PC-9 (cell line): ENCODE measurements around the gene DLGAP1. TPM values are rescaled to one million over a fixed set of nuclear protein-coding genes. Genes with fewer than 3 reads are reported as not detected.

Source experiments
- BruUV-seq: library from RNA; stranded (reverse); fragments of 400-500 nt; replicated peaks from 2 replicates; lab custom pipeline; 2021; lab: Mats Ljungman, UMichigan
- CTCF ChIA-PET: fragments of 300-600 bp; sonication (Branson Sonifier 250); formaldehyde crosslinking; loops from one replicate; lab custom pipeline; 2022; ENCODE audit warnings: antibody characterized with exemption; lab: Charles Lee
- POLR2A ChIA-PET: fragments of 300-600 bp; sonication (Branson Sonifier 250); formaldehyde crosslinking; loops from one replicate; lab custom pipeline; 2022; ENCODE audit warnings: antibody characterized with exemption; ENCODE audit not compliant: unreplicated experiment; lab: Charles Lee
- DNase-seq, 2 experiments: peaks; one replicate each; pipeline versions ENCODE4 v3.0.0 to v3.0.0-alpha.2; 2015 to 2022; ENCODE audit warnings: mixed read lengths in 1 of 2
- H2AFZ ChIP-seq: fragments of 200-600 bp; sonication (generic); 2 replicates; pipeline ENCODE4 v1.8.1; 2017; ENCODE audit warnings: antibody characterized with exemption
- H3F3A ChIP-seq: fragments of 200-600 bp; sonication (generic); 2 replicates; pipeline ENCODE4 v1.8.1; 2017; ENCODE audit warnings: antibody characterized with exemption, mild to moderate bottlenecking, low read depth; ENCODE audit not compliant: insufficient read depth
- H3K27ac ChIP-seq: fragments of 200-600 bp; sonication (generic); 2 replicates; pipeline ENCODE4 v1.6.1; 2016; ENCODE audit warnings: mixed run types
- H3K27me3 ChIP-seq: fragments of 200-600 bp; sonication (generic); 2 replicates; pipeline ENCODE4 v1.6.1; 2016; ENCODE audit warnings: low read depth, mixed run types; ENCODE audit not compliant: insufficient read depth
- H3K36me3 ChIP-seq: fragments of 200-600 bp; sonication (generic); 2 replicates; pipeline ENCODE4 v1.6.1; 2016; ENCODE audit warnings: low read depth, mixed run types
- H3K4me1 ChIP-seq: fragments of 200-600 bp; sonication (generic); replicated peaks from 2 replicates; pipeline ENCODE4 v1.6.1; 2016; ENCODE audit warnings: mixed run types; ENCODE audit not compliant: insufficient read depth
- H3K4me2 ChIP-seq: fragments of 200-600 bp; sonication (generic); 2 replicates; pipeline ENCODE4 v1.6.1; 2017; ENCODE audit warnings: mixed run types
- H3K4me3 ChIP-seq: fragments of 200-600 bp; sonication (generic); 2 replicates; pipeline ENCODE4 v1.6.1; 2016; ENCODE audit warnings: mixed run types
- H3K79me2 ChIP-seq: fragments of 200-600 bp; sonication (generic); 2 replicates; pipeline ENCODE4 v1.6.1; 2017; ENCODE audit warnings: low read depth, mixed run types
- H3K9me2 ChIP-seq: fragments of 200-600 bp; sonication (generic); 2 replicates; pipeline ENCODE4 v1.8.1; 2017; ENCODE audit warnings: mild to moderate bottlenecking; ENCODE audit not compliant: insufficient read depth
- H3K9me3 ChIP-seq: fragments of 200-600 bp; sonication (generic); 2 replicates; pipeline ENCODE4 v1.8.1; 2016; ENCODE audit warnings: low read depth; ENCODE audit not compliant: insufficient read depth
- H4K20me1 ChIP-seq: fragments of 200-600 bp; sonication (generic); 2 replicates; pipeline ENCODE4 v1.8.1; 2017; ENCODE audit not compliant: insufficient read depth
- CTCF ChIP-seq: fragments of 200-600 bp; sonication (generic); conservative IDR thresholded peaks from 2 replicates; pipeline ENCODE4 v1.6.1; 2017; ENCODE audit warnings: mixed run types, antibody characterized with exemption, mild to moderate bottlenecking, moderate library complexity
- EZH2 ChIP-seq: fragments of 200-600 bp; sonication (generic); IDR thresholded peaks from 2 replicates; pipeline ENCODE4 v1.8.0; 2017; ENCODE audit warnings: antibody characterized with exemption, low read depth
- intact Hi-C: fragments of 100-400 bp; cut with micrococcal nuclease; formaldehyde crosslinking; loops from one replicate; pipeline ENCODE4 v1.10.0; 2022; ENCODE audit not compliant: unreplicated experiment
- total RNA-seq: library from RNA; stranded (reverse); gene quantifications from 2 replicates; pipeline ENCODE4 v1.2.3, GENCODE V29; 2021

DLGAP1 gene
- total RNA-seq, 1 experiment from 2014 or later, result not detected

DNA sequence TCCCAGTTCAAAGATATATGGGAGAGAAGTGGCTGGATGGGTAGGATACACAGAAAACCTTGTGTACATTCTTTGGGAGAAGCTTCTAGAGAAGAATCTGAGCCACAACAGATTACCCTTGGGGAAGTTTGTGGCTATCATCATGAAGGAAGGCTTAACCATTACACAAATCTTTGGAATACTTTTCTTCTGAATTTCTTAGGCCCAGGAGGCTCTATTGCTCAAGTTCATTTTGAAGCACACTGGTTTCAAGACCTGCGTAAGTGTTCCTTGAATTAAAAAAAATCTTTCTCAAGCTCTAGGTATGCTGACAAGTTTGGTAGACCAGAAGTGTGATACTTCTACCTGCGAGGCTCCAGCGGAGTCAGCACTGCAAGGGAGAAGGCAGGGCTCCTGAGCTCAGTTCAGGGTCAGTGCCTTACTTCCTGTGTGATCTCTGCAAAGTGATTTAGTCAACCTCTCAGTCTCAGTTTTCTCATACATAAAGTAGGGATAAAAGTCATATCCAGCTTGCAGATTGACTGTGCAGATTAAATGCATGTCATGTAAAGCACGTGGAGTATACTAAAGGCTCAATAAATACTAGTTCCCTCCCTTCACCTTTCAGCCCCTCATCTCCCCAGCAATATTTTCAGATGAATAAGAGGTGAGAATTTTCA lies 438.6 kb downstream of the DLGAP1 start:
- intact Hi-C loops, result no loop called here
- Histone ChIP-seq H3K27ac (no peak overlapping the region), H3K36me3 (no peaks in the 10 kb centered on the region), H3K4me1 (no peaks in the 10 kb centered on the region), H4K20me1 (no peaks in the 10 kb centered on the region), H3K79me2 (no peaks in the 10 kb centered on the region), H3K9me3 (no peaks in the 10 kb centered on the region), H3K4me3 (no peak overlapping the region), H3K9me2 (no peaks in the 10 kb centered on the region), H2AFZ (no peak overlapping the region), H3K4me2 (no peak overlapping the region), H3F3A (no peaks in the 10 kb centered on the region), H3K27me3 (no peaks in the 10 kb centered on the region)
- TF ChIP-seq CTCF, result no peak
- TF ChIP-seq EZH2, result no peak
- no peak for DNase-seq
- BruUV-seq, result no TSS peak
- POLR2A ChIA-PET, result interaction anchor here (0.7 kb wide), 1 partner anchor 841 kb away, joined by 3 read pairs; no protein-coding TSS in a partner anchor
- CTCF ChIA-PET, result no interaction called here

- intact Hi-C loops, result no loop called here
- TF ChIP-seq CTCF (no peak), EZH2 (no peak)
- no peaks in the 10 kb centered on the region for H4K20me1 ChIP-seq
- no peaks in the 10 kb centered on the region for H3K9me3 ChIP-seq
- no peaks in the 10 kb centered on the region for H3K9me2 ChIP-seq
- no peak overlapping the region for H3K27ac ChIP-seq
- ChIA-PET CTCF (no interaction called here), POLR2A (no interaction called here)
- H3K79me2 ChIP-seq, result no peaks in the 10 kb centered on the region
- no peaks in the 10 kb centered on the region for H3F3A ChIP-seq
- no peak overlapping the region for H3K4me3 ChIP-seq
- H3K4me1 ChIP-seq, result peaks cover 8% of the 10 kb centered on the region
- BruUV-seq, result no TSS peak
- no peak overlapping the region for H3K4me2 ChIP-seq
- H2AFZ ChIP-seq, result no peak overlapping the region
- no peak for DNase-seq
- H3K27me3 ChIP-seq, result no peaks in the 10 kb centered on the region
- H3K36me3 ChIP-seq, result no peaks in the 10 kb centered on the region
These were observed 447.3 kb downstream of the DLGAP1 start for GRCh38 chr18:4007846-4008245.

- DNase-seq, result no peak
- H3K4me2 ChIP-seq, result peak overlapping the region; percentile 50
- no peak overlapping the region for H2AFZ ChIP-seq
These were observed 450.8 kb downstream of the DLGAP1 start for GRCh38 chr18:4004183-4004829.

More at GRCh38 chr18:4004183-4004829, 450.8 kb downstream of the DLGAP1 start:
- BruUV-seq, result no TSS peak
- Histone ChIP-seq H3K9me2 (no peaks in the 10 kb centered on the region), H3K4me3 (no peak overlapping the region), H3K79me2 (no peaks in the 10 kb centered on the region), H4K20me1 (no peaks in the 10 kb centered on the region), H3K27ac (no peak overlapping the region), H3F3A (no peaks in the 10 kb centered on the region), H3K4me1 (peaks cover 8% of the 10 kb centered on the region), H3K36me3 (no peaks in the 10 kb centered on the region), H3K9me3 (no peaks in the 10 kb centered on the region), H3K27me3 (no peaks in the 10 kb centered on the region)
- ChIA-PET POLR2A (no interaction called here), CTCF (no interaction called here)
- intact Hi-C loops, result no loop called here
- TF ChIP-seq EZH2, result no peak
- no peak for TF ChIP-seq CTCF
